SKM-1 (cell line): ENCODE results near the gene HDAC4.
A peak's percentile ranks its signal among the peaks of the same experiment; 100 is the strongest.

Experiments used
- DNase-seq: peaks from one replicate; lab custom pipeline; 2025; ENCODE audit not compliant: unreplicated experiment; lab: John Stamatoyannopoulos, UW

Gene HDAC4

GRCh38 chr2:239244625-239245024 is 156.2 kb downstream of the HDAC4 start:
- no peak for DNase-seq

GRCh38 chr2:239241431-239241960 is 159.3 kb downstream of the HDAC4 start:
- DNase-seq = peak; percentile 36

- DNase-seq = peak; percentile 66
These were observed 160.4 kb downstream of the HDAC4 start for GRCh38 chr2:239240414-239240881.

GRCh38 chr2:239239607-239240413 is 161.0 kb downstream of the HDAC4 start:
- DNase-seq = no peak

GRCh38 chr2:239238839-239239606 is 161.8 kb downstream of the HDAC4 start:
- DNase-seq = no peak

GRCh38 chr2:239238381-239238780 is 162.4 kb downstream of the HDAC4 start:
- DNase-seq = no peak

- DNase-seq = peak; percentile 62
These were observed 164.0 kb downstream of the HDAC4 start for GRCh38 chr2:239236808-239237205.

GRCh38 chr2:239236043-239236807 is 164.6 kb downstream of the HDAC4 start:
- DNase-seq = no peak

- DNase-seq = no peak
These were observed 165.5 kb downstream of the HDAC4 start for GRCh38 chr2:239235311-239235710.

- DNase-seq = no peak
These were observed 166.3 kb downstream of the HDAC4 start for GRCh38 chr2:239234191-239235175.

- DNase-seq = no peak
These were observed 167.2 kb downstream of the HDAC4 start for GRCh38 chr2:239233576-239233975.

- DNase-seq = no peak
These were observed 168.6 kb downstream of the HDAC4 start for GRCh38 chr2:239232195-239232578.

GRCh38 chr2:239231231-239232194 is 169.3 kb downstream of the HDAC4 start:
- DNase-seq = no peak

GRCh38 chr2:239230318-239231052 is 170.3 kb downstream of the HDAC4 start:
- peak; percentile 37 for DNase-seq

GRCh38 chr2:239229545-239230279 is 171.1 kb downstream of the HDAC4 start:
- DNase-seq = no peak

GRCh38 chr2:239227661-239228371 is 173.0 kb downstream of the HDAC4 start:
- DNase-seq = no peak
